ENCODE data around the gene MPEG1.

MPEG1 gene

GRCh38 chr11:59212744-59213631, at the start of gene MPEG1:
MPEG1 (minus strand) TSS chr11:59212927; CDS start chr11:59212865, 62 bp downstream.
- no peak for DNase-seq

GRCh38 chr11:59262177-59262818, 49.6 kb upstream of the MPEG1 start:
- no peak for DNase-seq

GRCh38 chr11:59261150-59261549, 48.4 kb upstream of the MPEG1 start:
- DNase-seq, result peak; percentile 84

GRCh38 chr11:59259867-59260475, 47.2 kb upstream of the MPEG1 start:
- no peak for DNase-seq

GRCh38 chr11:59259047-59259446, 46.3 kb upstream of the MPEG1 start:
- DNase-seq, result peak; percentile 16

- DNase-seq, result no peak
These were observed 42.6 kb upstream of the MPEG1 start for GRCh38 chr11:59255281-59255680.

- no peak for DNase-seq
These were observed 41.6 kb upstream of the MPEG1 start for GRCh38 chr11:59254286-59254685.

- DNase-seq, result no peak
These were observed 40.3 kb upstream of the MPEG1 start for GRCh38 chr11:59253001-59253400.

GRCh38 chr11:59249535-59249934, 36.8 kb upstream of the MPEG1 start:
- DNase-seq, result no peak

- no peak for DNase-seq
These were observed 35.0 kb upstream of the MPEG1 start for GRCh38 chr11:59247531-59248227.

GRCh38 chr11:59243633-59244032, 30.9 kb upstream of the MPEG1 start:
- no peak for DNase-seq

GRCh38 chr11:59240322-59240721, 27.6 kb upstream of the MPEG1 start:
- DNase-seq, result no peak

GRCh38 chr11:59226396-59226795, 13.7 kb upstream of the MPEG1 start:
- DNase-seq, result no peak

- DNase-seq, result no peak
These were observed 12.3 kb upstream of the MPEG1 start for GRCh38 chr11:59225017-59225416.

GRCh38 chr11:59224351-59224928, 11.7 kb upstream of the MPEG1 start:
- DNase-seq, result no peak

- no peak for DNase-seq
These were observed 10.9 kb upstream of the MPEG1 start for GRCh38 chr11:59223611-59224010.

- no peak for DNase-seq
These were observed 10.4 kb upstream of the MPEG1 start for GRCh38 chr11:59223177-59223576.

- DNase-seq, result no peak
These were observed 9.8 kb upstream of the MPEG1 start for GRCh38 chr11:59222464-59223060.

GRCh38 chr11:59221441-59221840, 8.7 kb upstream of the MPEG1 start:
- DNase-seq, result no peak

- DNase-seq, result no peak
These were observed 7.1 kb upstream of the MPEG1 start for GRCh38 chr11:59219836-59220235.

- DNase-seq, result no peak
These were observed 6.2 kb upstream of the MPEG1 start for GRCh38 chr11:59218893-59219292.

GRCh38 chr11:59218319-59218718, 5.6 kb upstream of the MPEG1 start:
- no peak for DNase-seq

Data from DMS53 (cell line).